HG03135 (cell line): ENCODE results near the gene NFATC3.
"Not testable (repeated sequence)": the region's sequence is repeated elsewhere in the genome, so short reads cannot be mapped to it uniquely, and the experiment has no call there.

Experiments used
- ATAC-seq: cut with Tn5 transposase; IDR thresholded peaks from one replicate; pipeline ENCODE4 v1.9.1; 2021; ENCODE audit warnings: mild to moderate bottlenecking, moderate library complexity; ENCODE audit not compliant: unreplicated experiment

The NFATC3 gene

GRCh38 chr16:68088130-68088972, 3.2 kb downstream of the NFATC3 start:
- ATAC-seq, result no peak

DNA sequence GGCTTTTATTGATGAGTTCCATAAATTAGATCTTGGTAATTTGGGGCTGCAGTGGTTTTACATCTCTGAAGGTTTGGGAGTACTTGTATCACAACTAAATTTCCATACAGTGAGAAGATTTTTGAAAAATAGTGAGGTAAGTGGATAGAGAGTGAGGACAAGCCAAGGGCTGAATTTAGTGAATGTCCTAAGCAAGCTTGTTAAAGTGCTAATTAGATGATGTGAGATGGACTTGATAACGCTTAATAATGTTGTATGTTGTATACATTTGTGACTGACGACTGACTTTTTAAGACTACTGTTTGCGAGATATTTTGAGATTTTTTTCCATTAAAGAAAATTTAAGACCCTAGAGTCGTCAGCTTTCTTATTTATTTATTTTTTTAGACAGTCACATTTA, 3.9 kb downstream of the NFATC3 start:
- no peak for ATAC-seq

DNA sequence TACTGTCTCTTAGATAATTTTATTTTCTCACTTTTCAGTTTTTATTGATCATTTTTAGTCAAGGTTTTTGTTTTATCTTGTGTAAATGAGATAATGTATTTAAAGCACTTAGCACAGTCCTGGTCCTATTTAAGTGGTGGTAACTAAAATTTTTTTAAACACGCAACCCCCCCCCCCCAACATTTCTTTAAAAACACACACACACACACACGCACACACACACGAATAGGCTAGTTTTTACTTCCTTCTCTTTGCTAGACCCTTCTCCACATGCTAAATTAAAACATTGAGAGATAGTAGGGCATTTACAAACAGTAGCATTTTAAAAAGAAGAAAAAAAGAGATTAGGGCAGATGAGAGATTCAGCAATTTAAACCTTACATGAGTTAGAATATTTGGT, 5.0 kb downstream of the NFATC3 start:
- no peak for ATAC-seq

GRCh38 chr16:68090533-68090932, 5.4 kb downstream of the NFATC3 start:
- ATAC-seq, result no peak

GRCh38 chr16:68091380-68092261, 6.5 kb downstream of the NFATC3 start:
- ATAC-seq, result no peak

GRCh38 chr16:68092275-68092674, 7.1 kb downstream of the NFATC3 start:
- not testable (repeated sequence) for ATAC-seq

- no peak for ATAC-seq
Observed at GRCh38 chr16:68093816-68094613, 8.8 kb downstream of the NFATC3 start.

DNA sequence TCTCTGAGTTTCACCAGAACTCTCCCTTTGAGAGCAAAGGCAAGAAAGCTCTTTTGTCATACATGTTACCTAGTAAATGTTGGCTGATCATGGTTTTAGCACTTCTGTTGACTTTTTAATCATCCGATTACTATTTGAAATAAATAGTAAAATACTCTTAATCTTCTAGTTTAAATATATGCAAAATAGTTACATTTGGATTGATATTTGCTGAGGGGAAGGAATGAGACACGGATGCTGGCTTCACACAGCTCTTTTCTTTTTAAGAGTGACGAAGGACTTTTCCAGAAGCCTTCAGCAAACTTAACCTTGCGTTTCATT, 9.4 kb downstream of the NFATC3 start:
- ATAC-seq, result no peak

GRCh38 chr16:68096491-68096890, 11.3 kb downstream of the NFATC3 start:
- no peak for ATAC-seq

- ATAC-seq, result no peak
Observed at GRCh38 chr16:68097088-68097487, 11.9 kb downstream of the NFATC3 start.

GRCh38 chr16:68097895-68098294, 12.7 kb downstream of the NFATC3 start:
- ATAC-seq, result no peak

- no peak for ATAC-seq
Observed at GRCh38 chr16:68100488-68100887, 15.3 kb downstream of the NFATC3 start.

DNA sequence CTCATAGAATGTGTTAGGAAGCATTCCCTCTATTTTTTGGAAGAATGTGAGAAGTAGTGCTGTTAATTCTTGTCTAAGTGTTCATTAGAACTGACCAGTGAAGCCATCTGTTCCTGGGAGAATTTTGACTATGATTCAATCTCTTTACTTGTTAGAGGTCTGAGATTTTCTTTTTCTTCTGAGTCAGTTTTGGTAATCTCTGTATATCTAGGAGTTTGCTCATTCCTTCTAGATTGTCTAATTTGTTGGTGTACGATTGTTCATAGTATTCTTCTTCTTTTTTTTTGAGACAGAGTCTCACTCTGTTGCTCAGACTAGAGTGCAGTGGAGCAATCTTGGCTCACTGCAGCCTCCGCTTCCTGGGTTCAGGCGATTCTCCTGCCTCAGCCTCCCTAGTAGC, 20.4 kb downstream of the NFATC3 start:
- no peak for ATAC-seq

GRCh38 chr16:68107230-68107928, 22.2 kb downstream of the NFATC3 start:
- ATAC-seq, result not testable (repeated sequence)

- not testable (repeated sequence) for ATAC-seq
Observed at GRCh38 chr16:68109156-68109555, 24.0 kb downstream of the NFATC3 start.

DNA sequence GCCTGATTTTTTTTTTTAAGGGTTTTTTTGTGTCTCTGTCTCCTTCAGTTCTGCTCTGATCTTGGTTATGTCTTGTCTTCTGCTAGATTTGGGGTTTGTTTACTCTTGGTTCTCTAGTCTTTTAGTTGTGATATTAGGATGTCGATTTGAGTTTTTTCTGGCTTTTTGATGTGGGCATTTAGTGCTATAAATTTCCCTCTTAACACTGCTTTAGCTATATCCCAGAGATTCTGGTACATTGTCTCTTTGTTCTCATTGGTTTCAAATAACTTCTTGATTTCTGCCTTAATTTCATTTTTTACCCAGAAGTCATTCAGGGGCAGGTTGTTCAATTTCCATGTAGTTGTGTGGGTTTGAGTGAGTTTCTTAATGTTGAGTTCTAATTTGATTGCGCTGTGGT, 25.4 kb downstream of the NFATC3 start:
- ATAC-seq, result not testable (repeated sequence)

- no peak for ATAC-seq
Observed at GRCh38 chr16:68111379-68111778, 26.2 kb downstream of the NFATC3 start.

GRCh38 chr16:68113059-68113761, 28.0 kb downstream of the NFATC3 start:
- no peak for ATAC-seq

DNA sequence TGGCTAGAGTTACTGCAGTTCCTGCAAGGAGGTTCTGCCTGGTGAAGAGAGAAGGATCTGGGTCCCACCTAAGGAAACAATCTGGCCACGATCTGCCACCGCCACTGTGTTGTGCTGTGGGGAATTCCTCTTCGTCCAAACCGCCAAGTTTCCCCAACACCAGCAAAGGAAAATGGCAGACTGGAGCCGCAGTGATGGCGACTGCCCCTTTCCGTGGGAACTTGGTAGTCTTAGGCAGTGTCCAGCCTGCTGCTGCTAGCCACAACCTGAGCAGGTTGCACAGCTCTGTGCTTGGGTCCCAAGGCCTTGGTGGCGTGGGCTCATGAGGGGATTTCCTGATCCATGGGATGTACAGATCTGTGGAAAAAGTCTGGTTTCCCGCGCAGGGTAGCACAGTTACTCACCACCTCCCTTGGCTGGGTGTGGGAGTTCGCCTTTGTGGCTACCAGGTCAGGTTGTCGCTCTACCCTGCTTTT, 28.6 kb downstream of the NFATC3 start:
- no peak for ATAC-seq

DNA sequence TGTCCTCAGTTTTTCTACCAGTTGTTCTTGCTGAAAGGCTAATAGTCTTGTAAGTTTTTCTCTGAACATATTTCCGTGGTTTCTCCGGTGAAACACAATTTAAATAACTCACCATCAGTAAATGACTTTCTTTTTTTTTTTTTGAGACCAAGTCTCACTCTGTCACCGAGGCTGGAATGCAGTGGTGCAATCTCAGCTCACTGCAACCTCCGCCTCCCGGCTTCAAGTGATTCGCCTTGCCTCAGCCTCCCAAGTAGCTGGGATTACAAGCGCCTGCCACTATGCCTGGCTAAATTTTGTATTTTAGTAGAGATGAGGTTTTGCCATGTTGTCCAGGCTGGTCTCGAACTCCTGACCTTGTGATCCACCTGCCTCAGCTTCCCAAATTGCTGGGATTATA, 29.8 kb downstream of the NFATC3 start:
- ATAC-seq, result not testable (repeated sequence)
